Activated CD4-positive, alpha-beta T cell treated with anti-CD3 and anti-CD28 coated beads, Interleukin-2, amount 50 U/mL, for 24 hours (primary cell): ENCODE results near the gene FAM3A.
A peak's percentile ranks its signal among the peaks of the same experiment; 100 is the strongest.
"Not testable (repeated sequence)": the region's sequence is repeated elsewhere in the genome, so short reads cannot be mapped to it uniquely, and the experiment has no call there.

Source experiments
- DNase-seq, 2 donors: peaks; one replicate each; pipeline ENCODE4 v3.0.0-alpha.2; 2020; ENCODE audit warnings: low read depth in 1 of 2, low spot score in 1 of 2

Gene FAM3A

DNA sequence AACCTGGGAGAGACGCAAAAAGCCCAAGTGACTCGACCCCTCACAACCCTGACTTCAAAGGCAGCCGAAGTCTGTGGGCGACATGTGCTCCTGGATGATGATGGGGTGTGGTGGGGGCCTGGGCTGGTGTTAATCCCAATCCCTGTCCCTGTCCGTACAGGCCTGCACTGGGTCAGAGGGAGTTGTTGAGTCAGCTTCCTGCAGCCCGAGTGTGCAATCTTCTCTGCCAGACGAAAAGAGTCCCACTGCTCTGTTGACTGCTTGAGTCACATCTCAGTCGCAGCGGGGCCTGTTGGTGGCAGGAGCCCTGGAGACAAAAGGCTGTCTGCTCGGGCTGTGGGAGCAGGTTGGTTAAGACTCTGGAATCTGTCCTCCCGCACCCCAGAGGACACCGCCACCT is 10.3 kb downstream of the FAM3A start:
- no peak for DNase-seq

DNA sequence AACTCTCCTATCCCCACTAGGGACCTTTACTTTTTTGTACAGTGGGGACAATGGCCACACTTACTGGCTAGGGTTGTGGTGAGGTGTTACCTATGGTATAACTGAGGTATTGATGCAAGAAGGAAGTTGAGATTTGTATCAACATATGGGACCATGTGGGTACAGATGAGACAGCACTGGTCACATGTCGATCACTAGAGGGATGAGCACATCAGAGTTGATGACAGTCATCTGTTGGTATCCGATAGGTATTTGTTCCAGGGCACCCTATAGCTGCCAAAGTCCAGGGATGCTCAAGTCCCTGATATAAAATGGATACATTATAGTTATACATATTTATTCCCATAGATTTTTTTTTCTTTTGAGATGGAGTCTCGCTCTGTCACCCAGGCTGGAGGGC is 13.0 kb downstream of the FAM3A start:
- DNase-seq, result no peak

GRCh38 chrX:154502098-154502497 is 13.9 kb downstream of the FAM3A start:
- DNase-seq, result no peak

DNA sequence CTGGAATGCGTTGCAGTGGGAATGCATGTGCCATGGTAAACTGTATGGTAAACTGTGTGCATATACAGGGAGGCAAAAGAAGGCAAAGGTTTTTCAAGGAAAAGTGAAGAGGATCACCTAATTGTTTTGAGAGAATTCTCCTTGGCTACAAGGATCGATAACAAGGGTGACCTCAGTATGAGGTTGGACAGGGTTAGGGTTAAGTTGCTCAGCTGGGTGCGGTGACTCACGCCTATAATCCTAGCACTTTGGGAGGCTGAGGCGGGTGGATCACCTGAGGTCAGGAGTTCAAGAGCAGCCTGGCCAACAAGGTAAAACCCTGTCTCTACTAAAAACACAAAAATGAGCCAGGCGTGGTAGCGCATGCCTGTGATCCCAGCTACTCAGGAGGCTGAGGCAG is 14.6 kb downstream of the FAM3A start:
- DNase-seq, result not testable (repeated sequence)

- not testable (repeated sequence) for DNase-seq
Observed at GRCh38 chrX:154496591-154497137, 19.4 kb downstream of the FAM3A start.

- DNase-seq, result no peak
Observed at GRCh38 chrX:154495472-154495922, 20.5 kb downstream of the FAM3A start.

DNA sequence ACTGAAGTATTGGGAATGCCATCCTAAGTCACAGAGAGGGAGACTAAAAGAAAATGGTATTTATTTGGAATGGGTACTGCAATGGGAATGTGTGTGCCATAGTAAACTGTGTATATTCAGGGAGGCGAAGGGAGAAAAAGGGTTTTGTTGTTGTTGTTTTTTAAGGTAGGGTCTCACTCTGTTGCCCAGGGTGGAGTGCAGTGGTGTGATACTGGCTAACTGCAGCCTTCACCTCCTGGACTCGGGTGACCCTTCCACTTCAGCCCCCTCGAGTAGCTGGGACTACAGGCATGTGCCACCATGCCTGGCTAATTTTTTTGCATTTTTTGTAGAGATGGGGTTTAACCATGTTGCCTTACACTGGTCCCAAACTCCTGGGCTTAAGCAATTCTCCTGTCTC is 21.3 kb downstream of the FAM3A start:
- DNase-seq, result no peak

- DNase-seq, result peak; percentile 67 to 81
Observed at GRCh38 chrX:154490414-154491083, 25.5 kb downstream of the FAM3A start, which contains the start of gene SLC10A3. TSS of gene SLC10A3 (minus strand) at chrX:154490629. CDS start at chrX:154488940, 1,689 bp downstream.

GRCh38 chrX:154490021-154490413 is 26.0 kb downstream of the FAM3A start:
- no peak for DNase-seq

GRCh38 chrX:154489182-154489581 is 26.9 kb downstream of the FAM3A start:
- no peak for DNase-seq

DNA sequence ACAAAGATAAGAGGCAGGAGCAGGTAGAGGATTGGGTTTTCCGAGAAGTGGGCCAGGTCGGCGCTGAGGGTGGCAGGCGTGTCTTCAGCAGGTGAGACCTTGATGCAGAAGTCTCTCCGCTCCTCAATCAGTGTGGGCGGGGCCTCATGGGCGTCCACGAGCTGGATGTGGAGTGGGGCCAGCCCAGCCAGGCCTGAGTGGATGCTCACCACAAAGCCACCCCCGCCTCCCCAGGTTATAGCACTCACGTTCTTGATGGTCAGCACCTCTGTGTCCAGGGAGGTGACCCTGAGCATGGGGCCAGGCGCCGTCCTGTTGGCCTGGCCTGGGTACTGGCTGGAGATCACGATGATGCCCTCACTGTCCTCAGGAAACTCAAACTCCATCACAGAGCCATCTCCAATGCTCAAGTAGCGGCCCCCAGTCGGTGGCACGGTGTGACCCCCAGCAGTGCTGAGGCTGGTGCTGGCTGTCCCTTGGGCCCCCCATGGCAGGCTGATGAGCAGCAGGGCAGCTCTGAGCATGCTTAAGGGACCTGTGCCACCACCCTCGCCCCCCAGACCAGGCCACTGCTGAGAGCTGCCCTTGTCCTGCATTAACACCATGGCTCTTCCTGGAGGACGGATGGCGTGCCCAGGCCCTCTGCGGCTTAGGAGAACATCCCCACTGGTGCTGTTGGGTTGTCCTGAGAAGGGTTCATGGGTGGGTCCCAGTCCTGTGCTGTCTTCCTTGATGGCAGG is 27.5 kb downstream of the FAM3A start:
- DNase-seq, result no peak

DNA sequence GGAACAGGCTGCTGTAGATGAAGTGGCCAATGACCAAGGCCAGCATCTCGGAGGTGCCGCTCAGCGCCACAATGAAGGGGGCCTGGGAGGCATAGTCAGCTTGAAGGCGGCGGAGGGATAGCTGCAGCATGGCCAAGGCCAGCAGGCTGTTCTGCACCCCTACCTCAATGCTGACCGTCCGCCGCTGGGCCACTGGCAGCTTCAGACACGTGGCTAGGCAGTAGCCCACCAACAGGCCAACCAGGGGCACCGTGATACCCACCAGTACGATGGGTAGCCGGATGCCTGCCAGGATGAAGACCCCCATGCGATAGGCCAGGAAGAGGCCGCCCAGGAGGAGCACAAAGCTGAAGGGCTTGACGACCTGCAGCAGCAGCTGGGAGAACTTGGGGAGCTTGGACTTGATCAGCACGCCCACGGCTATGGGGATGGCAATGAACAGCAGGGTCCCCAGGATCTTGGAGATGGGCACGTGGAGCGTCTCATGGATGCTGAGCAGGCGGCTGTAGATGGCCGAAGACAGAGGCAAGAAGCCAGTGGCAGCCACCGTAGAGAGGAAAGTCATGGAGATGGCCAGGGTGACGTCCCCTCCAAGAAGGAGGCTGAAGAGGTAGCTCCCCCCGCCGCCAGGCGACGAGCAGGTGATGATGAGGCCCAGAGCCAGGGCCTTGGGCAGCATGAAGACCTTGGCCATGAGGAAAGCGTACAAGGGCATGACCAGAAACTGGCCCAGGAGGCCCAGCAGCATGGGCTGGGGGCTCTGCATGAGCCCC is 28.3 kb downstream of the FAM3A start:
- DNase-seq, result no peak

GRCh38 chrX:154486396-154487207 is 29.4 kb downstream of the FAM3A start, which contains the start of gene UBL4A:
TSS of gene UBL4A (minus strand) at chrX:154486615. CDS start at chrX:154486584, 31 bp downstream.
- DNase-seq, result peak in 1 of 2 donors; percentile 3

DNA sequence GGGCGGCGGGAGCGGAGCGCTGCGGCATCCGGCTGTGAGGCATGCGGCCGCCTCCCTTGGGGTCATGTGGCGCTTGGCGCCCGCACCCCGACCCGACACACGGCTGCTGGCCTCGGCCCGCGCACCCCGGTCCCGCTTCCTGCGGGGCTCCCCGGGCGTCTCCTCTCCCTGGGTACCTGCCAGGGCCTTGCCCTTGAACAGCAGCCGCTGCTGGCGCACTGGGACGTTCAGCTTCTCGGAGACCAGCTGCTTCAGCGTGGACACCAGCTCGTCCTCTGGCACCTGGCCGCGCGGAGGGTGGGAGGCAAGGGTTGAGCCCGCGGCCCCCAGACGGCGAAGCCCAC is 30.0 kb downstream of the FAM3A start:
- DNase-seq, result no peak

- DNase-seq, result no peak
Observed at GRCh38 chrX:154485150-154486051, 30.6 kb downstream of the FAM3A start.

- DNase-seq, result no peak
Observed at GRCh38 chrX:154484255-154485149, 31.5 kb downstream of the FAM3A start.

GRCh38 chrX:154483325-154483724 is 32.7 kb downstream of the FAM3A start:
- DNase-seq, result no peak

DNA sequence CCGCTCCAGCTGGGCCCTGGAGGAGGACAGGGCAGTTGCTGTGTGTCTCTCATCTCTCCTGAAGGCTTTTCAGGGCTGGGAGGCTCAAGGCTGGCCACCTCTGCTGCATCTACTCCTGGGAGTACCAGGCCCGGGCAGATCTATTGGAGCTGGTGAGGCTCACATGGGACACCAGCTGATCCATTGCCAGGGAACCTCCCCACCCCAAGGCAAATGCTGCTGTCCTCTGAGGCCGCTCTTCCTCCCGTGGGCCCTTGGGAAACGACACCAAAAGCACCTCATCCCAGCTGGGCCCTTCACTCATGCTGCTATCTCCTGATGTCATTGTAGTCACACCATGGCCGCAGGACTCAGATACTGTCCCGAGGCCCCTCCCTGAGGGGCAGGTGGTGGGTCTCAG is 33.2 kb downstream of the FAM3A start:
- no peak for DNase-seq
